GM23248 (cell line): ENCODE measurements around the gene KNSTRN. TPM values are rescaled to one million over a fixed set of nuclear protein-coding genes. Genes with fewer than 3 reads are reported as not detected.

ENCODE experiments used
- DNase-seq: peaks from one replicate; pipeline ENCODE4 v3.0.0-alpha.2; 2015
- H2AFZ ChIP-seq: fragments of 200-600 bp; sonication (generic); 2 replicates; pipeline ENCODE4 v1.6.1; 2016; ENCODE audit warnings: antibody characterized with exemption
- H3F3A ChIP-seq: fragments of 200-600 bp; sonication (generic); 2 replicates; pipeline ENCODE4 v1.6.1; 2016; ENCODE audit warnings: mild to moderate bottlenecking, antibody characterized with exemption, mixed run types; ENCODE audit not compliant: insufficient read depth
- H3K27ac ChIP-seq: fragments of 200-600 bp; sonication (generic); 2 replicates; pipeline ENCODE4 v1.5.1; 2016; ENCODE audit warnings: mild to moderate bottlenecking
- H3K27me3 ChIP-seq: fragments of 200-600 bp; sonication (generic); replicated peaks from 2 replicates; pipeline ENCODE4 v1.6.1; 2016; ENCODE audit warnings: mild to moderate bottlenecking; ENCODE audit not compliant: insufficient read depth
- H3K36me3 ChIP-seq: fragments of 200-600 bp; sonication (generic); 2 replicates; pipeline ENCODE4 v1.6.1; 2016; ENCODE audit warnings: low read depth, mild to moderate bottlenecking
- H3K4me1 ChIP-seq: fragments of 200-600 bp; sonication (generic); 2 replicates; pipeline ENCODE4 v1.6.1; 2016; ENCODE audit warnings: mild to moderate bottlenecking; ENCODE audit not compliant: insufficient read depth
- H3K4me2 ChIP-seq: fragments of 200-600 bp; sonication (generic); one replicate; pipeline ENCODE4 v1.6.1; 2016; ENCODE audit warnings: mild to moderate bottlenecking; ENCODE audit not compliant: unreplicated experiment
- H3K4me3 ChIP-seq: fragments of 200-600 bp; sonication (generic); 2 replicates; pipeline ENCODE4 v1.5.1; 2016; ENCODE audit warnings: mild to moderate bottlenecking
- H3K79me2 ChIP-seq: fragments of 200-600 bp; sonication (generic); 2 replicates; pipeline ENCODE4 v1.6.1; 2016; ENCODE audit warnings: mild to moderate bottlenecking; ENCODE audit not compliant: insufficient read depth
- H3K9ac ChIP-seq: fragments of 200-600 bp; sonication (generic); 2 replicates; pipeline ENCODE4 v1.6.1; 2016; ENCODE audit warnings: mild to moderate bottlenecking
- H3K9me2 ChIP-seq: fragments of 200-600 bp; sonication (generic); 2 replicates; pipeline ENCODE4 v1.6.1; 2016; ENCODE audit warnings: mixed run types, mild to moderate bottlenecking, moderate library complexity; ENCODE audit not compliant: insufficient read depth
- H3K9me3 ChIP-seq: fragments of 200-600 bp; sonication (generic); one replicate; pipeline ENCODE4 v1.6.1; 2017; ENCODE audit warnings: low read depth
- H4K20me1 ChIP-seq: fragments of 200-600 bp; sonication (generic); 2 replicates; pipeline ENCODE4 v1.6.0; 2016; ENCODE audit not compliant: insufficient read depth
- EZH2 ChIP-seq: fragments of 200-600 bp; sonication (generic); IDR thresholded peaks from 2 replicates; pipeline ENCODE4 v1.6.1; 2018; ENCODE audit warnings: antibody characterized with exemption, mild to moderate bottlenecking; ENCODE audit not compliant: insufficient read depth, poor library complexity, severe bottlenecking
- EZH2phosphoT487 ChIP-seq: fragments of 200-600 bp; sonication (generic); IDR thresholded peaks from 2 replicates; pipeline ENCODE4 v1.6.1; 2018; ENCODE audit warnings: antibody characterized with exemption, moderate library complexity, mild to moderate bottlenecking, low read depth; ENCODE audit not compliant: insufficient read depth
- WGBS, 2 experiments: methylation state at CpG; one replicate each; pipeline ENCODE4 v1.1.6; 2015 to 2017; ENCODE audit warnings: low lambda C conversion rate in 2 of 2, low coverage in 1 of 2; ENCODE audit errors: missing lambda C conversion rate in 2 of 2; 5-methylcytosine and 5-hydroxymethylcytosine counted together
- in situ Hi-C: fragments of 300-500 bp; cut with MboI; formaldehyde crosslinking; loops from 2 replicates; pipeline ENCODE4 v1.15.0; 2020
- polyA plus RNA-seq: library from polyadenylated mRNA; unstranded; fragments of >200 nt; fragmentation: Nextera tagmentation; extraction: Ambion mirVana; gene quantifications from 2 replicates; pipeline ENCODE4 v1.2.1, GENCODE V29; 2016
- total RNA-seq: library from RNA; depleted of rRNA; stranded (reverse); fragments of >200 nt; shearing (Covaris generic); gene quantifications from 2 replicates; pipeline ENCODE4 v1.2.3, GENCODE V29; 2014

Gene KNSTRN
- total and polyA plus RNA-seq, 2 experiments from 2014 or later: 31.1 to 37.7 TPM

DNA sequence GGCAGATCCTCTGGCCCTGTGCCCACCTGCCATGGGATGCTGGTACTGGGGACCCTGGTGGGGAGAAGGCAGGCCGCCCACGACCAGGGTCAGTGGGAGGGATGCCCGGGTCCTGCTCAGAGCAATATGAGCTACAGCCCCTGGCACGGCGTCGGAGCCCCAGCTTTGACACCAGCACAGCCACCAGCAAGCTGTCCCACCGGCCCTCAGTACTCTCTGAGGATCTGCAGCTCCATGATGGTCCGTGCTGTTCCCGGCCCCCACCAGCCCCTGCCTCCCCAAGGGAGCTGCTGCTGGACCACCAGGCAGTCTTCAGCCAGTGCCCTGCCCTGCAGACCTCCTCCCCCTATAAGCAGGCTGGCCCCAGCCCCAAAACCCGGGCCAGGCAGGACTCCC lies 13.0 kb upstream of the KNSTRN start:
- Histone ChIP-seq H3K27me3 (no peaks in the 10 kb centered on the region), H3K4me3 (no peak overlapping the region), H2AFZ (no peak overlapping the region), H3K79me2 (no peaks in the 10 kb centered on the region), H4K20me1 (no peaks in the 10 kb centered on the region), H3K4me2 (no peak overlapping the region), H3K36me3 (no peaks in the 10 kb centered on the region), H3K27ac (no peak overlapping the region), H3F3A (no peaks in the 10 kb centered on the region), H3K9me2 (no peaks in the 10 kb centered on the region), H3K4me1 (no peaks in the 10 kb centered on the region), H3K9me3 (no peaks in the 10 kb centered on the region), H3K9ac (no peak overlapping the region)
- WGBS, 2 experiments: 79 to 81% methylated on average over 10 of the region's 10 CpGs
- TF ChIP-seq EZH2 (no peak), EZH2phosphoT487 (no peak)
- no peak for DNase-seq
- in situ Hi-C loops: no loop called here

DNA sequence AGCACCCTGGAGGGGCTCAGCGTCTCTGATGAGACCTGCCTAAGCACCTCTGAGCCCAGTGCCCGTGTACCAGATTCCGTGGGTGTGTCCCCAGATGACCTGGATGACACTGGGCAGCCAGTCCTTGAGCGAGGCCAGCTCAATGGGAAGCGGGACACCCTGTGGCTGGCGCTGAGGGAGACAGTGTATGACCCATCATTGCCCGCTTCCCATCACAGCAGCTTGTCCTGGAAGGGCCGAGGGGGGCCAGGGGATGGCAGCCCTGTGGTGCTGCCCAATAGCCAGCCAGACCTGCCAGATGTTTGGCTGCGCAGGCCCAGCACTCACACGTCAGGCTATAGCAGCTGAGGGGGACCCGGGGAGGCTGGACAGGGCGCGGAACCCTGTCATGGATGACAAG lies 12.6 kb upstream of the KNSTRN start:
- H4K20me1 ChIP-seq: no peaks in the 10 kb centered on the region
- no peaks in the 10 kb centered on the region for H3F3A ChIP-seq
- H3K9ac ChIP-seq: no peak overlapping the region
- no peak overlapping the region for H3K4me3 ChIP-seq
- no peaks in the 10 kb centered on the region for H3K9me3 ChIP-seq
- no peaks in the 10 kb centered on the region for H3K27me3 ChIP-seq
- 60 to 68% methylated on average over 13 of the region's 13 CpGs for WGBS, 2 experiments
- in situ Hi-C loops: no loop called here
- no peaks in the 10 kb centered on the region for H3K9me2 ChIP-seq
- no peak overlapping the region for H3K27ac ChIP-seq
- no peak overlapping the region for H2AFZ ChIP-seq
- no peaks in the 10 kb centered on the region for H3K4me1 ChIP-seq
- no peaks in the 10 kb centered on the region for H3K79me2 ChIP-seq
- DNase-seq: no peak
- H3K36me3 ChIP-seq: no peaks in the 10 kb centered on the region
- TF ChIP-seq EZH2phosphoT487: no peak
- no peak for TF ChIP-seq EZH2
- no peak overlapping the region for H3K4me2 ChIP-seq

DNA sequence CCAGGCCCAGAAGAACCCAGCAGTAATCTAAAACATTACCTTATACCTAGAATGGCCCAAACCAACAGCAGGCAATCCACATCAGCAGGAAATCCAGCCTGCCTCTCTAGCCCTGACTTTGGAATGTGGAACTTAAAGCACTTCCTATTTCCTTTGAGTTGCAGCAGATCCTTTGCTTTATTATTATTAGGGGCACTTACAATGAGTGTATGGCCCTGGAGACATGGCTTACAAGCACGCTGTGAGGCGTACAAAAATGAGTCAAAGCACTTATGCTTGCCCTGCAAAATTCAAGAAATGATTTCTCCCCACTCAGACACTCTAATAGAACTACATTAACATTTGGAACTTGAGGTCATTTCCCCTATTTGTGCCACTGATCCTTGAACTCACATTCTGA lies 9.5 kb upstream of the KNSTRN start:
- Histone ChIP-seq H2AFZ (0 out of 2 replicates have a peak overlapping the region, but pooled peaks have one; percentile 38), H3K9me2 (no peaks in the 10 kb centered on the region), H3K4me1 (no peaks in the 10 kb centered on the region), H3K4me2 (no peak overlapping the region), H4K20me1 (no peaks in the 10 kb centered on the region), H3F3A (no peaks in the 10 kb centered on the region), H3K36me3 (no peaks in the 10 kb centered on the region), H3K27ac (no peak overlapping the region), H3K79me2 (no peaks in the 10 kb centered on the region), H3K27me3 (no peaks in the 10 kb centered on the region), H3K9me3 (no peaks in the 10 kb centered on the region), H3K9ac (no peak overlapping the region), H3K4me3 (no peak overlapping the region)
- no peak for DNase-seq
- WGBS, 2 experiments: 20 to 28% methylated on average over 2 of the region's 2 CpGs
- TF ChIP-seq EZH2 (no peak), EZH2phosphoT487 (no peak)
- in situ Hi-C loops: no loop called here

DNA sequence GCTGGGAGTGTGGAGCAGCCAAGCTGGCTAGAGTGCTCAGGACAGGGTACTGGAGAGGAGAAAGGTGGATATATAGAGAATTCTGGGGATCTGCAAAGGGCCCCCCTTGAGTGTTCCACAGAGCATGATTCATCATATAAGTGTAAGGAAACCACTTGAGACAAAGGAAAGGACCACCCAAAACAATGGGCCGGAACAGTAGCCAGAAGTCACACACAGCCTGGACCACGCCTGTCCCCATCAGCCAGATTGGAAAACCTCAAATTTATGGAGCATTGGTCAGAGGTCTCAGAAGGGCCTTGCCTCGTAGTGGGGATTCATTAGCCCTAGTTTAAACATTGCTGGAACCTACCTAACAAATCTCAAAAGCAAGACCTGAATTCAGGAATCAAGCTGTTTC lies 4.9 kb upstream of the KNSTRN start:
- Histone ChIP-seq H3F3A (peaks cover 10% of the 10 kb centered on the region), H3K4me1 (peaks cover 19% of the 10 kb centered on the region), H3K27me3 (no peaks in the 10 kb centered on the region), H3K9ac (no peak overlapping the region), H3K79me2 (no peaks in the 10 kb centered on the region), H3K36me3 (no peaks in the 10 kb centered on the region), H3K27ac (no peak overlapping the region), H4K20me1 (no peaks in the 10 kb centered on the region), H3K4me3 (no peak overlapping the region), H3K4me2 (no peak overlapping the region), H3K9me2 (no peaks in the 10 kb centered on the region), H2AFZ (peak overlapping the region; percentile 20; the same call in 1 of the 2 replicates), H3K9me3 (no peaks in the 10 kb centered on the region)
- DNase-seq: no peak
- TF ChIP-seq EZH2 (no peak), EZH2phosphoT487 (no peak)
- 91 to 95% methylated on average over 3 of the region's 3 CpGs for WGBS, 2 experiments
- in situ Hi-C loops: no loop called here

DNA sequence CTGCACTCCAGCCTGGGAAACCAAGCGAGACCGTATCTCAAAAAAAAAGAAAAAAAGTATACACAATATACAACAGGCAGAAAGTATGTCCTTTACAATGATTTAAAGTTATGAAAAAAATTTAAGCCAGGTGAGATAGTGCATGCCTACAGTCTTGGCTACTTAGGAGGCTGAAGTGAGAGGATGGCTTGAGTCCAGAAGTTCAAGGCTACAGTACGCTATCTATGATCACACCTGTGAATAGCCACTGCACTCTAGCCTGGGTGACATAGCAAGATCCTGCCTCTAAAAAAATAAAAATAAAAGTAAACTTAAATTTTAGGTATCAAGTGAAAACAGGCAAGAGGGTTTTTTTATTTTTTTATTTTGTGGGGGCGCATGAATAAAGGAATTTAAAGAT lies 3.1 kb upstream of the KNSTRN start:
- in situ Hi-C loops: no loop called here
- H3K4me3 ChIP-seq: no peak overlapping the region
- no peaks in the 10 kb centered on the region for H3K9me2 ChIP-seq
- no peaks in the 10 kb centered on the region for H3K9me3 ChIP-seq
- TF ChIP-seq EZH2phosphoT487: no peak
- no peak for TF ChIP-seq EZH2
- H2AFZ ChIP-seq: peak overlapping the region; percentile 49
- H3K9ac ChIP-seq: no peak overlapping the region
- peaks cover 16% of the 10 kb centered on the region for H3K79me2 ChIP-seq
- H3F3A ChIP-seq: peaks cover 10% of the 10 kb centered on the region
- no peaks in the 10 kb centered on the region for H3K36me3 ChIP-seq
- H3K27me3 ChIP-seq: no peaks in the 10 kb centered on the region
- no peaks in the 10 kb centered on the region for H4K20me1 ChIP-seq
- no peak for DNase-seq
- peak overlapping the region; percentile 55 for H3K27ac ChIP-seq
- peak overlapping the region; percentile 4 for H3K4me2 ChIP-seq
- peaks cover 28% of the 10 kb centered on the region for H3K4me1 ChIP-seq
- 92 to 97% methylated on average over 4 of the region's 4 CpGs for WGBS, 2 experiments
